ENCODE data around the gene TUBGCP6.
A peak's percentile ranks its signal among the peaks of the same experiment; 100 is the strongest.

The TUBGCP6 gene

DNA sequence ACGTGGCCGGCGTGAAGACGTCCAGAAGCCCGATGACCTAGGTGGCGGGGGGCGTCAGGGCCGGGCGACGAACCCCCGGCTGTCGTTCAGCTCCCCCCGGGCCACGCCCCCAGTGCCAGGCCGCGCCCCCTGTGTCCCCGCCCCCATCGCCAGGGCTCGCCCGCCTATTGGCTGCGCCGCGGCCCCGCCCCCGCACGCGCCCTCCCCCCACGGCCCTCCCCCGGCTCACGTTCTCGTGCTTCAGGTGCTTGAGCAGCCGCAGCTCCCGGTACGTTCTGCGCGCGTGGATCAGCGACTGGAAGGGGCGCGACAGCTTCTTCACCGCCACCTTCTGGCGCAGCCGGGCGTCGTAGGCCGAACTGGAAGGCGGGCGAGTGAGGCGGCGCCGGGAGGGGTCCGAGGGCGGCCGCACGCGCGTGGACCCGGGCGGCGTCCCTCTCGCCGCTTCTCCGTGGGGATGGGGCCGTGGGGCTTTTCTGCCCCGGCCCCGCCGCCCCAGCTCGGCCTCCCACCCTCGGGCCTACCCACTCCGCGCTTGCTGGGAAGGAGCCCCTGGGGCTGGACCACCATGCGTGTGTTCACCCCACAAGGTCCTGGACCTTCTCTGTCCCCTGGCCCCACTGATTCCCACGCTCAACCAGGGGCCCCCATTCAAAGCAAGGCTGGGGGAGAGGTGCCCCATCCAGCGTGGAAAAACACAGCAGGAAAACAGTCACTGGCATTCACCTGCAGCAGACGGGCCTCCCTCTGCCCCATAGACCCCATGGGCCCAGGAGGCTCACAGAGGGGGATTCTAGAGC, 23.0 kb upstream of the TUBGCP6 start:
- TF ChIP-seq, protein P1, sequence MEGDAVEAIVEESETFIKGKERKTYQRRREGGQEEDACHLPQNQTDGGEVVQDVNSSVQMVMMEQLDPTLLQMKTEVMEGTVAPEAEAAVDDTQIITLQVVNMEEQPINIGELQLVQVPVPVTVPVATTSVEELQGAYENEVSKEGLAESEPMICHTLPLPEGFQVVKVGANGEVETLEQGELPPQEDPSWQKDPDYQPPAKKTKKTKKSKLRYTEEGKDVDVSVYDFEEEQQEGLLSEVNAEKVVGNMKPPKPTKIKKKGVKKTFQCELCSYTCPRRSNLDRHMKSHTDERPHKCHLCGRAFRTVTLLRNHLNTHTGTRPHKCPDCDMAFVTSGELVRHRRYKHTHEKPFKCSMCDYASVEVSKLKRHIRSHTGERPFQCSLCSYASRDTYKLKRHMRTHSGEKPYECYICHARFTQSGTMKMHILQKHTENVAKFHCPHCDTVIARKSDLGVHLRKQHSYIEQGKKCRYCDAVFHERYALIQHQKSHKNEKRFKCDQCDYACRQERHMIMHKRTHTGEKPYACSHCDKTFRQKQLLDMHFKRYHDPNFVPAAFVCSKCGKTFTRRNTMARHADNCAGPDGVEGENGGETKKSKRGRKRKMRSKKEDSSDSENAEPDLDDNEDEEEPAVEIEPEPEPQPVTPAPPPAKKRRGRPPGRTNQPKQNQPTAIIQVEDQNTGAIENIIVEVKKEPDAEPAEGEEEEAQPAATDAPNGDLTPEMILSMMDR (IDR thresholded peaks at IDR 0.05; ENCODE audit: insufficient read depth, low read length, missing control alignments), result peak; percentile 50
- CTCF ChIA-PET, result interaction anchor here (1.0 to 3.2 kb wide), 7 partner anchors 8 to 73 kb away, joined by 3 to 12 read pairs (median 4); partner anchors contain the start of gene DENND6B
- POLR2A ChIA-PET, result interaction anchor here (0.8 to 1.0 kb wide), 3 partner anchors 15 to 18 kb away, joined by 3 to 5 read pairs (median 4); partner anchors contain the start of gene HDAC10
- peak overlapping the region; percentile 54 for H3K4me3 ChIP-seq (ENCODE audit: low read depth, low read length)
- DNase-seq (ENCODE audit: low read depth, low spot score), result no peak

GRCh38 chr22:50266994-50267393, 22.2 kb upstream of the TUBGCP6 start:
- DNase-seq (ENCODE audit: low read depth, low spot score), result no peak
- CTCF ChIA-PET, result interaction anchor here (1.0 to 3.2 kb wide), 7 partner anchors 9 to 74 kb away, joined by 3 to 12 read pairs (median 4); partner anchors contain the start of gene DENND6B
- POLR2A ChIA-PET, result interaction anchor here (0.8 to 1.0 kb wide), 3 partner anchors 15 to 17 kb away, joined by 3 to 5 read pairs (median 4); partner anchors contain the start of gene HDAC10
- TF ChIP-seq, protein P1 (IDR thresholded peaks at IDR 0.05; ENCODE audit: insufficient read depth, low read length, missing control alignments), result no peak
- H3K4me3 ChIP-seq (ENCODE audit: low read depth, low read length), result peak overlapping the region; percentile 46

GRCh38 chr22:50264946-50265669, 20.3 kb upstream of the TUBGCP6 start:
- H3K4me3 ChIP-seq (ENCODE audit: low read depth, low read length), result no peak overlapping the region
- CTCF ChIA-PET, result interaction anchor here (1.2 kb wide), 1 partner anchor 11 kb away, joined by 3 read pairs; no protein-coding TSS in a partner anchor
- POLR2A ChIA-PET, result interaction anchor here (1.2 kb wide), 1 partner anchor 13 kb away, joined by 3 read pairs; no protein-coding TSS in a partner anchor
- TF ChIP-seq, protein P1 (IDR thresholded peaks at IDR 0.05; ENCODE audit: insufficient read depth, low read length, missing control alignments), result no peak
- no peak for DNase-seq (ENCODE audit: low read depth, low spot score)

DNA sequence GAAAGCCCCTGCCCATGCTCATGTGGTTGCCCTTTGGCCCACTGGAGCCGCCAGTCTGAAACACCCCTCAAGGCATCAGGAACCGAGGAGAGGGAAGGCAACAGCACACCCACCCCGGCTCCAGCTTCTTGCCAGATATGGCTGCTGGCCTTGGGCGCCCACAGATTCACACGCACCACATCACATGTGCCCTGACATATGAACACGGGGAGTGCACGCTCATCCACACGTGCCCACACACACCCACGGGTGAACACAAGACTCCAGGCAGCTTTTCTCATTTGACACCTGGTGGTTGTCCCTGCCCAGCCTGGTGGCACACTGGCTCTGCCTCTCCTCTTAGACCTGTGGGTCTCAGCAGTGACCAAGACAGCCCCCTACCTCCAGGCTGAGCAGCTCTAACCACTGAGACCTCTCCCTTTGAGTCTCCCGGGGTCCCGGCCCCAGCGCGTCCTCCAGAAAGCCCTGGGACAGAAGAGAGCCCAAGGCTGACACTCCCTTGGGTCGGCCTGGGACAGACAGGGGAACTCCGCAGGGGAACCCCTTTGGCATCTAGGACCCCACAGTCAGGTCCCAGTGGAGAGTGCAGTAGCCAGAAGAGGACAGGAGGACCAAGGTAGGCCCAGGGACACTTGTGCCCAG, 19.4 kb upstream of the TUBGCP6 start:
- no peak for DNase-seq (ENCODE audit: low read depth, low spot score)
- no peak overlapping the region for H3K4me3 ChIP-seq (ENCODE audit: low read depth, low read length)
- ChIA-PET CTCF (interaction anchor here (0.6 to 2.5 kb wide), 5 partner anchors 8 to 78 kb away, joined by 3 to 18 read pairs (median 5); partner anchors contain the start of gene HDAC10), POLR2A (interaction anchor here (1.2 kb wide), 1 partner anchor 12 kb away, joined by 3 read pairs; no protein-coding TSS in a partner anchor)
- TF ChIP-seq, protein P1 (IDR thresholded peaks at IDR 0.05; ENCODE audit: insufficient read depth, low read length, missing control alignments), result no peak

DNA sequence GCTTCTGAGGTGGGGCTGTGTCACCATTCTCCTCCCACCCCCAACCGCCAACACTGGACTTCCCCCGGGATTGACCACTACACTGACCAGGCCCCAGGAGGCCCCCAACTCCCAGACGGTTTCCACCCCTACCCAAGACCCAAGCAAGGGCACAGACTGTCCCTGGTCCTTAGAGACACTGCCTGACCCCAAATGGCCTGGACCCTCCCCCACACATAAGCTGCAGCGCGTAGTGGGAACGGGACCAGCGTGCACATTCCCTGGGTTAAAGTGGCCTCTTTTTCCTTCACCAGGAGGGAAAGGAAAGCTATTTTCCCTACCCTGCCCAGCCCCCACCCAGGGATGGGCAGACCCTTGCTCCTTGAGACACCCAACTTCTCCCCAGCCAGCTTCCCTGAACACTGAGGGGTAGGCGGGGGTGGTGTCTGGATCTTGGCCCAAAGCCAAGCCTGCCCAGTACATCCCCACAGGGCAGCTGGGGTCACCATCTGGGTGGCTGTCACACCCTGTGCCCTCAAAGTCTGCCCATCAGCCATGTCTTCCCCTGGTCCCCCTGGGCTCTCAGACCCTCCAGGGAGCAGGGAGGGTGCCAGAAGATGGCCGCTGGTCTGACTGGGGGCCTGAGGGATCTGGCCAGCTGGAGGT, 18.3 kb upstream of the TUBGCP6 start:
- POLR2A ChIA-PET, result interaction anchor here (2.6 kb wide), 1 partner anchor 43 kb away, joined by 11 read pairs; no protein-coding TSS in a partner anchor
- DNase-seq (ENCODE audit: low read depth, low spot score), result no peak

More for the DNA sequence above, 18.3 kb upstream of the TUBGCP6 start:
- CTCF ChIA-PET, result interaction anchor here (0.8 to 2.5 kb wide), 9 partner anchors 12 to 79 kb away, joined by 3 to 18 read pairs (median 5); partner anchors contain the start of genes DENND6B and HDAC10
- no peak overlapping the region for H3K4me3 ChIP-seq (ENCODE audit: low read depth, low read length)
- TF ChIP-seq, protein P1 (IDR thresholded peaks at IDR 0.05; ENCODE audit: insufficient read depth, low read length, missing control alignments), result no peak
